Measurements from ENCODE around the gene FGFRL1. TPM values are rescaled to one million over a fixed set of nuclear protein-coding genes. Genes with fewer than 3 reads are reported as not detected.

Gene FGFRL1
- total and polyA plus RNA-seq, 2 of the 13 experiments (the other 11 are each of a cell fraction or from before 2014, with no cell fraction given): 19.1 to 30.6 TPM

GRCh38 chr4:1033840-1034551 is 22.6 kb downstream of the FGFRL1 start (continued):
- TF ChIP-seq ZHX2 (IDR thresholded peaks at IDR 0.05; ENCODE audit: low read depth) (no peak), ZHX2 (CRISPR knock-in tag; IDR thresholded peaks at IDR 0.05; ENCODE audit: borderline replicate concordance) (no peak), ZNF3 (CRISPR knock-in tag; IDR thresholded peaks at IDR 0.05) (no peak), ZNF251 (CRISPR knock-in tag; IDR thresholded peaks at IDR 0.05) (no peak), MATR3 (CRISPR knock-in tag; IDR thresholded peaks at IDR 0.05) (no peak), TBL1XR1 (IDR thresholded peaks at IDR 0.05; ENCODE audit: borderline replicate concordance, low read length, partially characterized antibody) (no peak), MTF1 (CRISPR knock-in tag; IDR thresholded peaks at IDR 0.05) (no peak), ZNF770 (CRISPR knock-in tag; IDR thresholded peaks at IDR 0.05) (peak; percentile 82), GLMP (CRISPR knock-in tag; IDR thresholded peaks at IDR 0.05; ENCODE audit: borderline replicate concordance) (no peak), HNF4G (IDR thresholded peaks at IDR 0.05; ENCODE audit: borderline replicate concordance, low read depth, low read length) (no peak), HNF4G (CRISPR knock-in tag; IDR thresholded peaks at IDR 0.05; ENCODE audit: borderline replicate concordance, low read depth) (no peak), HNRNPL (IDR thresholded peaks at IDR 0.05; ENCODE audit: low read depth, low read length) (no peak; the same call in 1 of the 2 replicates), ZFY (CRISPR knock-in tag; IDR thresholded peaks at IDR 0.05) (peak; percentile 13; the same call in 1 of the 2 replicates), SATB2 (CRISPR knock-in tag; IDR thresholded peaks at IDR 0.05) (no peak), ZNF432 (CRISPR knock-in tag; IDR thresholded peaks at IDR 0.05; ENCODE audit: borderline replicate concordance) (no peak), EZH2 (conservative IDR thresholded peaks at IDR 0.05; ENCODE audit: low read depth, low read length) (peak; percentile 39; the same call in 1 of the 2 replicates), ZNF768 (CRISPR knock-in tag; IDR thresholded peaks at IDR 0.05) (0 out of 2 replicates have a peak, but pooled peaks have one; percentile 12), ZNF549 (CRISPR knock-in tag; IDR thresholded peaks at IDR 0.05) (no peak), MXD3 (CRISPR knock-in tag; IDR thresholded peaks at IDR 0.05) (no peak), MTA1 (CRISPR knock-in tag; IDR thresholded peaks at IDR 0.05; ENCODE audit: borderline replicate concordance) (no peak), FOXA3 (CRISPR knock-in tag; IDR thresholded peaks at IDR 0.05) (no peak), FOXK1 (CRISPR knock-in tag; IDR thresholded peaks at IDR 0.05; ENCODE audit: borderline replicate concordance, low read depth) (no peak)

Measured in HepG2 (cell line).